ENCODE results near the gene BCAR3. TPM values are rescaled to one million over a fixed set of nuclear protein-coding genes. Genes with fewer than 3 reads are reported as not detected.
A peak's percentile ranks its signal among the peaks of the same experiment; 100 is the strongest.

BCAR3 gene
- total RNA-seq, 1 donor from 2014 or later, result 41.0 TPM

DNA sequence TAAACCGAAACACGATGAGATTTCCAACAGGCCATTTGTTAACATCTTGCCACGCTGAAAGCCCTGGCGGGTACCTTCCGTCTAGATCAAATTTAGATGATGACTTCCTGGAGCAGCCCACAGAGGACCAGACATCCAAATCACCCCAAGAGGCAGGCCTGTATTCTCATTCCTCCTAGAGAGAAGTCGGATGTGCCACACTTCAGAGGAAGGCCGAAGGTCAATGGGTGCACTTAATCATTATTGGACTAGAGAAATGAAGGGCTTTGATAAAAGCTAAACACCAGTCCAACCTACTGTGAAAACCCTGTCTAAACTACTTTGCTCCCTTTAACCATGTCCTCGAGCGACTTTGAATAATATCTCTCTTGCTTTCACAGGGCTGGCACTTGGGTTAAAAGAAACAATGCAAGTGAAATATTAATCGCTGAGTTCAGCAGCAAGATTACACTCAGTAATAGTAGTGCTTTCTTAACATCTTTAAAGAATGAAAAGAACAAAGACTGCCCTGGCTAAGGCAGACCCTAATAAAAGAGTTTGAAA, 76.5 kb downstream of the BCAR3 start:
- no peaks in the 10 kb centered on the region for H3K36me3 ChIP-seq
- H3K4me3 ChIP-seq, result no peak overlapping the region
- no peaks in the 10 kb centered on the region for H3K9me3 ChIP-seq
- peaks cover 0 to 39% of the 10 kb centered on the region in 2 donors for H3K4me1 ChIP-seq
- no peak for TF ChIP-seq CTCF (IDR thresholded peaks at IDR 0.05)
- H3K27ac ChIP-seq, result peak overlapping the region in 1 of 2 donors; percentile 25
- no peak for DNase-seq (ENCODE audit: low spot score in 2 of 2)
- intact Hi-C loops (cut with DNase I), result no loop called here
- no peaks in the 10 kb centered on the region for H3K27me3 ChIP-seq

DNA sequence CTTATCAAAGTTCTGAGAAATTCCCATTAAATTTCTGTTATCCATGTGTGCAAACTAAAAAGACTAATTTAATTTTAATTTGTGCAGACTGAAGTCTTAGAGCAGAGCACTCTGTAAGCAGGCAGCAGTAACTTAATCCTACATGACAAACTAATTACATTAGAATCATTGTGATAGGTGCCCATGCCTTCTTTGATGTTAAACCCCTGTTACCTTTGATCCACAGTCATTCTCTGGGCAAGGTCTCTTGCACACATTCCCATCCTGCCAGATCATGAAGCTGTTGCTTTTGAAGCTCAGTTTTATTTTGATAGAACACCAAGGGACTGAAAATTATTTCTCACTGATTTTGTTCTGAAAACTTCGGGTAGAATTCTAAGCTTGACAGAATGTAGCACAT, 77.2 kb downstream of the BCAR3 start:
- no peaks in the 10 kb centered on the region for H3K9me3 ChIP-seq
- no peaks in the 10 kb centered on the region for H3K27me3 ChIP-seq
- intact Hi-C loops (cut with DNase I), result no loop called here
- no peak for TF ChIP-seq CTCF (IDR thresholded peaks at IDR 0.05)
- no peak overlapping the region for H3K4me3 ChIP-seq
- H3K36me3 ChIP-seq, result no peaks in the 10 kb centered on the region
- no peak overlapping the region for H3K27ac ChIP-seq
- DNase-seq (ENCODE audit: low spot score in 2 of 2), result no peak
- peaks cover 0 to 38% of the 10 kb centered on the region in 2 donors for H3K4me1 ChIP-seq

DNA sequence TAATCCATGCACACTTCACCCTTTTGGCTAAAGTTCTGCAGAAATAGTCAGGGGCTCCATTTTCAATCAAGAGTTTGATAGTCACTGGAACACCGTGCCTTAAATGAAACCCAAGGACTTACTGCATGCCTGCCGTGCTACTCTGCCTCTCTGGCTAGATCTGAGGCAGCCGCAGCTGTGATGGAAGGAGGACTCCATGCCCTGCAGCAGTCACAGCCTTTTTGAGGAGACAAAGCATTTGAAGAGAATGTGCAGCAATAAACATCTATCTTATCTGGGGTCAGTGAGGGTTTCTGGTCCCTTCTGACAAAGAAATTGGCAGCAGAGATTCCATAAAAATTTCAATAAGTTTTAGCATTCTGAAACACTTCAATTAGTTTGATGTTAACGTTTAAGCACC, 78.0 kb downstream of the BCAR3 start:
- DNase-seq (ENCODE audit: low spot score in 2 of 2), result no peak
- H3K27ac ChIP-seq, result no peak overlapping the region
- peaks cover 0 to 37% of the 10 kb centered on the region in 2 donors for H3K4me1 ChIP-seq
- H3K9me3 ChIP-seq, result no peaks in the 10 kb centered on the region
- TF ChIP-seq CTCF (IDR thresholded peaks at IDR 0.05), result no peak
- H3K4me3 ChIP-seq, result no peak overlapping the region
- intact Hi-C loops (cut with DNase I), result no loop called here
- no peaks in the 10 kb centered on the region for H3K36me3 ChIP-seq
- H3K27me3 ChIP-seq, result no peaks in the 10 kb centered on the region

GRCh38 chr1:93603106-93603505, 78.5 kb downstream of the BCAR3 start:
- H3K27ac ChIP-seq, result no peak overlapping the region
- H3K4me3 ChIP-seq, result no peak overlapping the region
- intact Hi-C loops (cut with DNase I), result no loop called here
- no peaks in the 10 kb centered on the region for H3K9me3 ChIP-seq
- H3K36me3 ChIP-seq, result no peaks in the 10 kb centered on the region
- H3K4me1 ChIP-seq, result peaks cover 0 to 37% of the 10 kb centered on the region in 2 donors
- DNase-seq (ENCODE audit: low spot score in 2 of 2), result no peak
- H3K27me3 ChIP-seq, result no peaks in the 10 kb centered on the region
- TF ChIP-seq CTCF (IDR thresholded peaks at IDR 0.05), result no peak

DNA sequence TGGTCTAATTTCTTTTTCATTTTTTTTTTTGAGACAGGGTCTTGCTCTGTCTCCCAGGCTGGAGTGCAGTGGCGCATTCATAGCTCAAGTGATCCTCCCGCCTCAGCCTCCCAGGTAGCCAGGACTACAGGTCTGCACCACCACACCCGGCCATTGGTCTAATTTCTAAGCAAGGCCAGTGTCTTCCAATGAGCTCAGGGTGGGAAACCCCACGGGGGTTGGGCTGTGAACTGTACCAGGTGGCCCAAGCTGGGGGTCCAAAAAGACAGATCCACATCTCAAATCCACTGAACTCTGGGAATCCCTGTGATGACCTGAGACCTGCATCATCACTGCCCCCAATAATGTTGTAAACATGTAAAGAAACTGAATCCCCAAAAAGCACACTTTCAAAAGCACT, 79.5 kb downstream of the BCAR3 start:
- no peaks in the 10 kb centered on the region for H3K27me3 ChIP-seq
- H3K4me1 ChIP-seq, result peaks cover 0 to 39% of the 10 kb centered on the region in 2 donors
- no peak overlapping the region for H3K4me3 ChIP-seq
- intact Hi-C loops (cut with DNase I), result no loop called here
- H3K27ac ChIP-seq, result no peak overlapping the region
- DNase-seq (ENCODE audit: low spot score in 2 of 2), result no peak
- no peaks in the 10 kb centered on the region for H3K9me3 ChIP-seq
- H3K36me3 ChIP-seq, result no peaks in the 10 kb centered on the region
- no peak for TF ChIP-seq CTCF (IDR thresholded peaks at IDR 0.05)

DNA sequence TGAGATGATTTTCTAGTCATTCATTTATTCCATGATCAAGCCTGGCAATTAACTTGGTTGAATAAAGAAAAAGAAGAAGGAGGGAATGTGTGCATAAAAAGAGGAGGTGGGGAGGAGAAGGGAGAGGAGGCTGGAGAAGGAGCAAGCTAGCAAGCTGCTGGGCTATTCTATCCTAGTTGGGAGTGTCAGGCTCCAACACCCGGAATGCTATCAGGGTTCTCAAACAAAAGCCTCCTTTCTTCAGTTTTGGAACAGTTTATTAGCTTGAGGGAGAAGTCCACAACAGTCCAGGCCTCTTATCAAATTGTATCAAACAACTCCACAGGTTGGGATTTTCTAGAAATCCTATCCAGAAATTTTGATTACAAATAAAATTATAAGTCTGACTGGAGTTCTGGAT, 80.0 kb downstream of the BCAR3 start:
- no peaks in the 10 kb centered on the region for H3K9me3 ChIP-seq
- H3K4me3 ChIP-seq, result no peak overlapping the region
- no peaks in the 10 kb centered on the region for H3K27me3 ChIP-seq
- no peaks in the 10 kb centered on the region for H3K36me3 ChIP-seq
- no peak for TF ChIP-seq CTCF (IDR thresholded peaks at IDR 0.05)
- intact Hi-C loops (cut with DNase I), result no loop called here
- no peak overlapping the region for H3K27ac ChIP-seq
- no peak for DNase-seq (ENCODE audit: low spot score in 2 of 2)
- H3K4me1 ChIP-seq, result peaks cover 0 to 39% of the 10 kb centered on the region in 2 donors
